Panc1 (cell line): Measurements from ENCODE around the gene SEC11A. TPM values are rescaled to one million over a fixed set of nuclear protein-coding genes. Genes with fewer than 3 reads are reported as not detected.

ENCODE experiments used
- ATAC-seq: fragments of 200-7000 bp; cut with Tn5 transposase; 2 replicates; pipeline ENCODE4 v1.9.1; 2020; ENCODE audit warnings: mild to moderate bottlenecking, moderate library complexity
- BruUV-seq: library from RNA; stranded (reverse); fragments of 400-500 nt; replicated peaks from 2 replicates; lab custom pipeline; 2021; lab: Mats Ljungman, UMichigan
- CTCF ChIA-PET: fragments of 300-600 bp; sonication (Branson Sonifier 250); formaldehyde crosslinking; loops from one replicate; lab custom pipeline; 2022; ENCODE audit warnings: antibody characterized with exemption; lab: Charles Lee
- POLR2A ChIA-PET: fragments of 300-600 bp; sonication (Branson Sonifier 250); formaldehyde crosslinking; loops from one replicate; lab custom pipeline; 2022; ENCODE audit warnings: antibody characterized with exemption; lab: Charles Lee
- DNase-seq: peaks from one replicate; pipeline ENCODE4 v3.0.0-alpha.2; 2010; ENCODE audit warnings: low read depth, low spot score
- H3K27ac ChIP-seq: 2 replicates; pipeline ENCODE4 v1.5.1; 2011; ENCODE audit warnings: mild to moderate bottlenecking, low read length, inconsistent platforms
- H3K27me3 ChIP-seq: fragments of 200-500 bp; sonication (Bioruptor generic); 2 replicates; pipeline ENCODE4 v1.6.0; 2014; ENCODE audit warnings: low read length, inconsistent platforms; ENCODE audit not compliant: control insufficient read depth, insufficient read depth
- H3K36me3 ChIP-seq: fragments of 200-500 bp; sonication (Bioruptor generic); 2 replicates; pipeline ENCODE4 v1.5.1; 2014; ENCODE audit warnings: inconsistent platforms, mild to moderate bottlenecking, low read length, moderate library complexity; ENCODE audit not compliant: control insufficient read depth, insufficient read depth
- H3K4me1 ChIP-seq: 2 replicates; pipeline ENCODE4 v1.5.1; 2011; ENCODE audit warnings: inconsistent platforms, mild to moderate bottlenecking, low read length, moderate library complexity; ENCODE audit not compliant: control insufficient read depth, insufficient read depth
- H3K4me3 ChIP-seq, 2 experiments: 2 replicates each; pipeline ENCODE4 v1.5.1; 2011 to 2012; ENCODE audit warnings: low read depth in 2 of 2, low read length in 2 of 2, mild to moderate bottlenecking in 2 of 2, inconsistent platforms in 1 of 2, moderate library complexity in 1 of 2
- H3K9me3 ChIP-seq: fragments of 200-500 bp; sonication (Bioruptor generic); 2 replicates; pipeline ENCODE4 v1.5.1; 2014; ENCODE audit warnings: low read depth, mild to moderate bottlenecking, inconsistent platforms, low read length, moderate library complexity; ENCODE audit not compliant: control insufficient read depth, insufficient read depth
- POLR2AphosphoS5 ChIP-seq: IDR thresholded peaks from 2 replicates; pipeline ENCODE4 v1.6.1; 2012; ENCODE audit warnings: mild to moderate bottlenecking, low read depth, low read length, moderate library complexity
- SIN3A ChIP-seq: IDR thresholded peaks from 2 replicates; pipeline ENCODE4 v1.6.1; 2012; ENCODE audit warnings: low read depth, mild to moderate bottlenecking, low read length, moderate library complexity, borderline replicate concordance; ENCODE audit not compliant: insufficient read depth
- TCF7L2 ChIP-seq: IDR thresholded peaks from 2 replicates; pipeline ENCODE4 v1.6.1; 2011; ENCODE audit warnings: mild to moderate bottlenecking, low read depth, low read length, inconsistent platforms
- in situ Hi-C: cut with HindIII; loops from 2 replicates; pipeline ENCODE4 v1.10.0; 2016; ENCODE audit warnings: low sequenced_read_pairs, low pct_unique_long_range_greater_than_20kb
- intact Hi-C: fragments of 100-400 bp; cut with micrococcal nuclease; formaldehyde crosslinking; loops from one replicate; pipeline ENCODE4 v1.10.0; 2022; ENCODE audit not compliant: unreplicated experiment
- total RNA-seq: library from RNA; stranded (reverse); gene quantifications from one replicate; pipeline ENCODE4 v1.2.1, GENCODE V29; 2021; ENCODE audit not compliant: unreplicated experiment
- TF ChIP-seq, protein P1 (sequence below): fragments of 450-650 bp; IDR thresholded peaks from 2 replicates; pipeline ENCODE4 v1.5.1; 2017; ENCODE audit warnings: mild to moderate bottlenecking
- TF ChIP-seq, protein P2 (sequence below), 2 experiments: IDR thresholded peaks; 2 replicates each; pipeline ENCODE4 v1.6.1; 2011 to 2012; ENCODE audit warnings: low read depth in 2 of 2, control low read depth in 1 of 2, low read length in 1 of 2, mild to moderate bottlenecking in 1 of 2, moderate library complexity in 1 of 2; ENCODE audit not compliant: insufficient read depth in 1 of 2

SEC11A gene
- total RNA-seq, 1 experiment from 2014 or later = 164 TPM

DNA sequence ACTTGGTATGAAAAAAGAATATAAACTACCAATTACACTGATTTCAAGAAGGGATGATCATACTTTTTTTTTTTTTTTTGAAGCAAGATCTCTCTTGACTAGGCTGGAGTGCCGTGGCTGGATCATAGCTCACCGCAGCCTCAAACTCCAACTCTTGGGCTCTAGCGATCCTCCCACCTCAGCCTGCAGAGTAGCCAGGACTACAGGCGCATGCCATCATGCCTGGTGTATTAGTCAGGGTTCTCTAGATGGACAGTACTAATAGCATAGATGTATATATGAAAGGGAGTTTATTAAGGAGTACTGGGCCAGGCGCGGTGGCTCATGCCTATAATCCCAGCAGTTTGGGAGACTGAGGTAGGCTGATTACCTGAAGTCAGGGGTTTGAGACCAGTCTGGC lies 11.5 kb upstream of the SEC11A start:
- DNase-seq (no peak), ATAC-seq (no peak)
- Histone ChIP-seq H3K4me3 (no peak overlapping the region), H3K9me3 (no peaks in the 10 kb centered on the region), H3K4me1 (no peaks in the 10 kb centered on the region), H3K27ac (no peak overlapping the region), H3K36me3 (no peaks in the 10 kb centered on the region), H3K27me3 (no peaks in the 10 kb centered on the region)
- POLR2A ChIA-PET = no interaction called here
- CTCF ChIA-PET = no interaction called here
- no TSS peak for BruUV-seq
- intact Hi-C loops = no loop called here
- in situ Hi-C loops = no loop called here
- TF ChIP-seq, protein P1, sequence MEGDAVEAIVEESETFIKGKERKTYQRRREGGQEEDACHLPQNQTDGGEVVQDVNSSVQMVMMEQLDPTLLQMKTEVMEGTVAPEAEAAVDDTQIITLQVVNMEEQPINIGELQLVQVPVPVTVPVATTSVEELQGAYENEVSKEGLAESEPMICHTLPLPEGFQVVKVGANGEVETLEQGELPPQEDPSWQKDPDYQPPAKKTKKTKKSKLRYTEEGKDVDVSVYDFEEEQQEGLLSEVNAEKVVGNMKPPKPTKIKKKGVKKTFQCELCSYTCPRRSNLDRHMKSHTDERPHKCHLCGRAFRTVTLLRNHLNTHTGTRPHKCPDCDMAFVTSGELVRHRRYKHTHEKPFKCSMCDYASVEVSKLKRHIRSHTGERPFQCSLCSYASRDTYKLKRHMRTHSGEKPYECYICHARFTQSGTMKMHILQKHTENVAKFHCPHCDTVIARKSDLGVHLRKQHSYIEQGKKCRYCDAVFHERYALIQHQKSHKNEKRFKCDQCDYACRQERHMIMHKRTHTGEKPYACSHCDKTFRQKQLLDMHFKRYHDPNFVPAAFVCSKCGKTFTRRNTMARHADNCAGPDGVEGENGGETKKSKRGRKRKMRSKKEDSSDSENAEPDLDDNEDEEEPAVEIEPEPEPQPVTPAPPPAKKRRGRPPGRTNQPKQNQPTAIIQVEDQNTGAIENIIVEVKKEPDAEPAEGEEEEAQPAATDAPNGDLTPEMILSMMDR = no peak
- TF ChIP-seq POLR2AphosphoS5 = no peak
- no peak for TF ChIP-seq SIN3A
- TF ChIP-seq, protein P2, sequence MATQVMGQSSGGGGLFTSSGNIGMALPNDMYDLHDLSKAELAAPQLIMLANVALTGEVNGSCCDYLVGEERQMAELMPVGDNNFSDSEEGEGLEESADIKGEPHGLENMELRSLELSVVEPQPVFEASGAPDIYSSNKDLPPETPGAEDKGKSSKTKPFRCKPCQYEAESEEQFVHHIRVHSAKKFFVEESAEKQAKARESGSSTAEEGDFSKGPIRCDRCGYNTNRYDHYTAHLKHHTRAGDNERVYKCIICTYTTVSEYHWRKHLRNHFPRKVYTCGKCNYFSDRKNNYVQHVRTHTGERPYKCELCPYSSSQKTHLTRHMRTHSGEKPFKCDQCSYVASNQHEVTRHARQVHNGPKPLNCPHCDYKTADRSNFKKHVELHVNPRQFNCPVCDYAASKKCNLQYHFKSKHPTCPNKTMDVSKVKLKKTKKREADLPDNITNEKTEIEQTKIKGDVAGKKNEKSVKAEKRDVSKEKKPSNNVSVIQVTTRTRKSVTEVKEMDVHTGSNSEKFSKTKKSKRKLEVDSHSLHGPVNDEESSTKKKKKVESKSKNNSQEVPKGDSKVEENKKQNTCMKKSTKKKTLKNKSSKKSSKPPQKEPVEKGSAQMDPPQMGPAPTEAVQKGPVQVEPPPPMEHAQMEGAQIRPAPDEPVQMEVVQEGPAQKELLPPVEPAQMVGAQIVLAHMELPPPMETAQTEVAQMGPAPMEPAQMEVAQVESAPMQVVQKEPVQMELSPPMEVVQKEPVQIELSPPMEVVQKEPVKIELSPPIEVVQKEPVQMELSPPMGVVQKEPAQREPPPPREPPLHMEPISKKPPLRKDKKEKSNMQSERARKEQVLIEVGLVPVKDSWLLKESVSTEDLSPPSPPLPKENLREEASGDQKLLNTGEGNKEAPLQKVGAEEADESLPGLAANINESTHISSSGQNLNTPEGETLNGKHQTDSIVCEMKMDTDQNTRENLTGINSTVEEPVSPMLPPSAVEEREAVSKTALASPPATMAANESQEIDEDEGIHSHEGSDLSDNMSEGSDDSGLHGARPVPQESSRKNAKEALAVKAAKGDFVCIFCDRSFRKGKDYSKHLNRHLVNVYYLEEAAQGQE (IDR thresholded peaks at IDR 0.05; ENCODE audit: insufficient read depth in 1 of 2, low read depth in 2 of 2, low read length in 1 of 2) = no peak
- no peak for TF ChIP-seq TCF7L2

DNA sequence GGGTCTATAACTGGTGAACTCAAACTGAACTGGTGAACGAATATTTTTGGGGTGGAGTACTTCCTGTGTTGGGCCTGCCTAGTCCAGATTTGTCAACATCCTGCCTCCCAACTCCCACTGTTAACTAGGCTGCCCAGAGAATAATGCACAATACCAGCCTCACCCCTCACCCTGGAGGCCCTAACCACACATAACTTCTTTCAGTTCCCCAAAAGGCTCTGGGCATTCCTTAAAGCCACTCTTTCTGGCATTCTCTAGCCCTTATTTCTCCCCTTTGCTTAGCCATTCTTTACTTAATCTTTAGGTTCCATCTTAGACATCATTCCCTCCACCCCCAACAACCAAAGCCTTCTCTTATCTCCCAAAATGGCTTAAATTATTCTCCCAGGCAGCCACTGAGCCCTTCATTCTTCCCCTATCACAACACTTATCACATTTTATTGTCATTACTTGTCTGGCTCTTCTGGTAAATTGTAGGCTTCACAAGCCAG lies 9.1 kb upstream of the SEC11A start:
- in situ Hi-C loops = no loop called here
- ATAC-seq (no peak), DNase-seq (no peak)

More for the DNA sequence above, 9.1 kb upstream of the SEC11A start:
- H3K9me3 ChIP-seq = no peaks in the 10 kb centered on the region
- no TSS peak for BruUV-seq
- intact Hi-C loops = no loop called here
- H3K4me3 ChIP-seq = no peak overlapping the region
- no peaks in the 10 kb centered on the region for H3K4me1 ChIP-seq
- no peak overlapping the region for H3K27ac ChIP-seq
- no peaks in the 10 kb centered on the region for H3K27me3 ChIP-seq
- no peaks in the 10 kb centered on the region for H3K36me3 ChIP-seq
- CTCF ChIA-PET = no interaction called here
- TF ChIP-seq TCF7L2 (no peak), SIN3A (no peak), POLR2AphosphoS5 (no peak)
- TF ChIP-seq, protein P2 (IDR thresholded peaks at IDR 0.05; ENCODE audit: insufficient read depth in 1 of 2, low read depth in 2 of 2, low read length in 1 of 2) = no peak
- TF ChIP-seq, protein P1 = no peak
- POLR2A ChIA-PET = interaction anchor here (0.7 kb wide), 1 partner anchor 20 kb away, joined by 3 read pairs; no protein-coding TSS in a partner anchor
